ENCODE data around the gene GADD45G. TPM values are rescaled to one million over a fixed set of nuclear protein-coding genes. Genes with fewer than 3 reads are reported as not detected.

The GADD45G gene
- total and polyA plus RNA-seq, 8 donors, result 9.5 to 220 (median 21.1) TPM

DNA sequence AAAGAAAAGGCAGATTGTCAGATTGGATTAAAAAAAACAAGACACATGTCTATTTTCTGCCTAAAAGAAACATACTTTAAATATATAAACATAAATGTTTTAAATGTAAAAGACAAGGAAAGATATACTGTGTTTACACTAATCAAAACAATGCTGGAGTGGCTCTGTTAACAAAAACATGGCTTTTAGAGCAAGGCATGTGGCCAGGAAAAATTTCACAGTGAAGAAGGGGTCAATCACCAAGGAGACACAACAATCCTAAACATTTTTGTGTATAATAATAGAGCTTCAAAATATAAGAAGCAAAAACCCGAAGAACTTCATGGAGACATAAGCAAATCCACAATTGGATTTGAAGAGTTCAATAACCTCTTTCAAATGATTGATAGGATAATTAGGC lies 18.5 kb upstream of the GADD45G start:
- ATAC-seq (no peak), FAIRE-seq (no peak), DNase-seq (no peak)
- WGBS, 2 donors, result 74 to 91% methylated on average over 1 of the region's 1 CpG
- Histone ChIP-seq H3K36me3 (no peaks in the 10 kb centered on the region), H3K27me3 (no peaks in the 10 kb centered on the region), H3K4me3 (no peak overlapping the region), H3K4me1 (no peaks in the 10 kb centered on the region), H3K9me3 (no peaks in the 10 kb centered on the region), H3K27ac (no peak overlapping the region)
- TF ChIP-seq CTCF (IDR thresholded peaks at IDR 0.05), result no peak
- intact Hi-C loops (cut with DNase I), result no loop called here

- H3K4me3 ChIP-seq, result no peak overlapping the region
- H3K4me1 ChIP-seq, result no peaks in the 10 kb centered on the region
- no peak overlapping the region for H3K27ac ChIP-seq
- DNase-seq (peak in 1 of 6 donors; percentile 5), FAIRE-seq (no peak), ATAC-seq (no peak)
- H3K9me3 ChIP-seq, result no peaks in the 10 kb centered on the region
- H3K27me3 ChIP-seq, result no peaks in the 10 kb centered on the region
- WGBS, 2 donors, result 83 to 95% methylated on average over 6 of the region's 6 CpGs
- TF ChIP-seq CTCF (IDR thresholded peaks at IDR 0.05), result no peak
- no peaks in the 10 kb centered on the region for H3K36me3 ChIP-seq
- intact Hi-C loops (cut with DNase I), result no loop called here
Observed at GRCh38 chr9:89588271-89588879, 16.4 kb upstream of the GADD45G start.

DNA sequence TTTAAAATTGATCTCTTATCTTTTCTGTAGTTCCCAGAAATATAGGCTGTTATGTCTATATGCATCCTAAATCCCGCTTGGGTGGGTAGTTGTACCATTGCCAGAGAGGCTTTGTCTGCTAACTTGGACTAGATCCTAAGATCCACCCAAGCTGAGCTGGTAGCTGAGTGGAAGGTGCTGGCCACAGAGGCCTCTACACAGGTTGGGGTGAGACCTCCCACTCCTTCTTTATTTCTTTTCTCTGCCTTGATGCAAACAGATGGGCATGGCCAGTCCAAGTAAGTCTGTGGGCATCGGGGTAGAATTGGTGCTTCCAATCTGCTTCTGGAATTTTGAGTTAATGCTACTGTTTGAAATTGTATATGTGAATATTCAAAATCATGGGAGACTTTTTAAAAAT lies 14.4 kb upstream of the GADD45G start:
- WGBS, 2 donors, result 84 to 96% methylated on average over 2 of the region's 2 CpGs
- Histone ChIP-seq H3K4me1 (no peaks in the 10 kb centered on the region), H3K36me3 (no peaks in the 10 kb centered on the region), H3K9me3 (no peaks in the 10 kb centered on the region), H3K4me3 (no peak overlapping the region), H3K27me3 (no peaks in the 10 kb centered on the region), H3K27ac (no peak overlapping the region)
- intact Hi-C loops (cut with DNase I), result loop anchor here in 1 of 3 donors (10.0 kb wide), 1 partner anchor 524 kb away; no protein-coding TSS in a partner anchor
- TF ChIP-seq CTCF (IDR thresholded peaks at IDR 0.05), result no peak
- FAIRE-seq (no peak), ATAC-seq (no peak), DNase-seq (no peak)

- FAIRE-seq (no peak), DNase-seq (peak in 1 of 6 donors; percentile 3), ATAC-seq (no peak)
- no peaks in the 10 kb centered on the region for H3K27me3 ChIP-seq
- no peak overlapping the region for H3K27ac ChIP-seq
- no peaks in the 10 kb centered on the region for H3K36me3 ChIP-seq
- no peaks in the 10 kb centered on the region for H3K4me1 ChIP-seq
- no peaks in the 10 kb centered on the region for H3K9me3 ChIP-seq
- intact Hi-C loops (cut with DNase I), result loop anchor here in 1 of 3 donors (10.0 kb wide), 1 partner anchor 523 kb away; no protein-coding TSS in a partner anchor
- 81 to 87% methylated on average over 15 of the region's 15 CpGs for WGBS, 2 donors
- no peak for TF ChIP-seq CTCF (IDR thresholded peaks at IDR 0.05)
- no peak overlapping the region for H3K4me3 ChIP-seq
Observed at GRCh38 chr9:89591274-89592212, 13.3 kb upstream of the GADD45G start.
